HG03521 (cell line): ENCODE data around the gene CPT1B.

Source experiments
- ATAC-seq: cut with Tn5 transposase; IDR thresholded peaks from one replicate; pipeline ENCODE4 v1.9.1; 2021; ENCODE audit warnings: mild to moderate bottlenecking, moderate library complexity; ENCODE audit not compliant: unreplicated experiment

Gene CPT1B

DNA sequence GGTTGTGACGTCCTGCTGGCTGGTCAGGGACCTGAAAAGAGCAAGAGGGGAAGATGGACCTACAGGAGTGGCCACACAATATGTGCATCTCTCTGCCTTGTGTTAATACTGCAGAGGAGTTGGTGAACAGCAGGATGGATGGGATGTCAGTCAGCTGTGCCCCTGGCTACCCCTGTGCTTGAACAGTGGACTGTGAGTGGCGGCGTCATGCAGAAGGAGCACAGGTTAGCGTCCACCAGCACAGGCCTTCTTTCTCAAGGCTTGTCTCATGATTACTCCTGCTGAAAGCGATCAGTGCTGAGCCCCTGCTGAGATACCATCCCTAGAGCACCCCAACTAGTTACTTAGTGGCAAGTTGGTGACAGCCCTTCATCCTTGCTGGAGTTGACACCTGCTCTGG is 8.2 kb upstream of the CPT1B start:
- ATAC-seq, result no peak

DNA sequence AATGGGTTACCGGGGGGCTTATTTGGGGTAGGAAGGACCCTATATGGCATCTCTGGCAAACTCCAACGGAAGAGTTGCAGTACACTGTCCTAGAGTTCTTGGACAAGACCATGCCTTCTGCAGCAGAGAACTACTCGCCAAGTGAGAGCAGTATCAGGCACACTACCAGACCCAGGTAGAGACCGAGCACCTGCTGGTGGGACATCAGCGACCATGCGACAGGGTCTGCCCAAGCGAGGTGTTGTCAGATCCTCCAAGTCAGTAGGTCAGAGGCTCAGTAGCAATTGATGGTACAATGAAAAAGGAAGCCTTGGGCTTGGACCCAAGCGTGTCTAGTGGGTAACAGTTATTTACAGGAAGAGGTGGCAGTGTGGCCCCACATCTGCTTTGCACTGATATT is 7.6 kb upstream of the CPT1B start:
- no peak for ATAC-seq

DNA sequence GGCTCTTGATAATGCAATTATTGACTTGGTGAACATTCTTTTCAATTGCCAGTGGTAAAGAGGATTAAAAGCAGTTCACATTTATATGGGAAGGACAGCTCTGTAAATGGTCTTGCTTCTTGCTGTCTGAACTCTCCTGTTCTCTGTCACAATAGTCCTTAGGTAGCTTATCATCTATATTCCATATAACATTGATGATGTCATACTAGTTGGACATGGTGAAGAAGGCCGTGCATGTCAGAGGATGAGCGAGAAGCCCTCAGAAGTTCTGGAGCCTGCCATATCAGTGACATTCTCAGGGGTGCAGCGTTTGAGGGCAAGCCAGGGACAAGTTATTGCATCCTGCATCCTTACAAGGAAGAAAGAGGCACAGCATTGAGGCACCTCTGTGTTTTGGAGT is 7.0 kb upstream of the CPT1B start:
- ATAC-seq, result no peak

DNA sequence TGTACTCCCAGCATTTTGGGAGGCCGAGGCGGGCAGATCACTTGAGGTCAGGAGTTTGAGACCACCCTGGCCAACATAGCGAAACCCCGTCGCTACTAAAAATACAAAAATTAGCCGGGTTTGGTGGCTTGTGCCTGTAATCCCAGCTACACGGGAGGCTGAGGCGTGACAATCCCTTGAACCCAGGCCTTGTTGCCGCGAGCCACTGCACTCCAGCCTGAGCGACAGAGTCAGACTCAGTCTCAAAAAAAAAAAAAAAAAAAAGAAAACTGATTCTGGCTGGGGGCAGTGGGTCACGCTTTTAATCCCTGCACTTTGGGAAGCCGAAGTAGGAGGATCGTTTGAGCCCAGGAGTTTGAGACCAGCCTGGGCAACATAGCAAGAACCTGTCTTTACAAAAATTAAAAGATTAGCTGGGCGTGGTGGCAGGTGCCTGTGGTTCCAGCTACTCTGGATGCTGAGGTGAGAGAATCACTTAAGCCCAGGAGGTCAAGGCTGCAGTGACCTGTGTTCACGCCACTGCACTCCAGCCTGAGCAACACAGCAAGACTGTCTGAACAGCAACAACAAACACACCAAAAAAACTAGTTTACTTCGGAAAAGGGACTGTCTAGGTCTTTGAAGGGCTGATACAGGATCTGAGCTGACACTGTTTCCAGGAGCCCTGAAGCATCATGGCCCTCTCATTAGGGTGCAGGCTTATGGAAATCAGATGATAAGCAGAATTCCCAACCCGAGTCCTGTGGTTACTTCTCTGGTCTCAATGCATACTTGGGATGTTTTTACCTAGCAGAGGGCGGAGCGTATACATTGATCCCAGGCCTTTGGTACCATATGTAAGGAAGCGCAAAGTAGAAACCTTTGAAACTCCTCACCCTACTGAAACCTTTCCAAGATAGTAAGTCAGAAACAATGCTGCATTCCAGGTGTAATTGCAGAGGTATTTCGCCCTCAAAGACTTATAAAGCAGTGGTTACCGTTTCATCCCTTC is 6.2 kb upstream of the CPT1B start:
- no peak for ATAC-seq

DNA sequence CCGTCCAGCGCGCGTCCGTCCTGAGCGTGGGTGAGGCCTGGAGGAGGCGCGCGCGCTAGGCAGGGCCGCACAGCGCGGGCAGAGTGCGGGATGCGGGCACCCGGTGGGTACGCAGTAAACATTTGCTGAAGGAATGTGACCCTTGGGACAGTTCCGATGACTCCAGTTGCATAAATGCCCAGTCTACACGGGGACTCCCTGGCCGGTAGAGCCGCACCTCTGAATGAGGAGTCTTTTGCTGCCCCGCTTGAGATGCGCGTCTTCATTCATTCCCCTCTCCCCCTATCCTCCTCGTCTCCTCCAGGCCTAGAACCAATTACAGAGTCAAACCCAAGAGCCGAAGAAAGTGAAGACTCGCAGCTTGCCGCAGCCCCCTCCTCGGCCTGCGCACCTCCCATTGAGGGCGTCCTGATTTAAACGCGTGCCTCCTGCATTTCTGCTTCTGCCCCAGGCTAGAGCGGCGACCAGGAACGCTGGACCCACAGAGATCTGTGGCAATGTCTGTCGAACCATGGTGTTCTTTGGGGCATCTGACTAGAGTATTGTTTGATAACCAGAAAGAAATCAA is 5.2 kb upstream of the CPT1B start:
- ATAC-seq, result peak; percentile 24

DNA sequence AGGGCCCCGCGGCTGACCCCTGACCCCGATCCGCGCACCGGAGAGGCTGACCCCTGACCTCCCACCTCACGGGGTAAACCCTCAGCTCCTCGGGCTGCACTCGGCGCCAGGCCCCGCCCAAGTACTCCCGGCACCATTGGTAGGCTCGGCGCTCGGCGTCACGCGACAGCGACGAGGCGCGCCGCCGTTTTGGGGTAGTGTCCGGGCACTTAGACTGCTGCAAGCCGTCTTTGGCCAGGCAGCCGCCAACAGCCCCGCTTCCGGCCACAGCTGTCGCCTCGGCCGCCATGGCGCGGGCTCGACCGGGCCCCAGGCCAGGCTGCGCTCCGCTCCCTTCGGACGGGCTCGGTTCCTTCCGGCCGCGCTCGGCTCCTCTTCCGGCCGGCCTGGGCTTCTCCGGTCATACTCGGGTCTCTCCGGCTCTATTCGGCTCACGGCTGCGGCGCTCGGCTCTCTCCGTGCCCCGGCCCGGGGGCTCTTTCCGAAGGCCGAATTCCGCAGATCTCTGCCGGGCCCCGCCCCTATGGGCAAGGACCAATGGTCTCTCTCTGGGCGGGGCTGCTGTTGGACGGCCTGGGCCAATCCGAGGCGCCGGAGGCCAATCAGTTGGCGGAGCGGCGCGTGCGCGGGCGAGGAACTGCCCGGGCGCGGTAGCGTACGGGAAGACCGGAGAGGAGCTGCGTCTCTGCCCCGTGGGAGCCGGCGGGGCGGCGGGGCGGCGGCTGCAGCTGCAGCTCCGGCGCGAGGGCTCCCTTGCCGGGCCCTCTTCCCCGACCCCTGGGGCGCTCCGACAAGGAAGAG is 4.5 kb upstream of the CPT1B start, which contains the start of gene CHKB:
TSS of gene CHKB (minus strand) at position 357 of the 801 bp plus-strand sequence. CDS start at position 289, 68 bp downstream.
- ATAC-seq, result peak; percentile 87

DNA sequence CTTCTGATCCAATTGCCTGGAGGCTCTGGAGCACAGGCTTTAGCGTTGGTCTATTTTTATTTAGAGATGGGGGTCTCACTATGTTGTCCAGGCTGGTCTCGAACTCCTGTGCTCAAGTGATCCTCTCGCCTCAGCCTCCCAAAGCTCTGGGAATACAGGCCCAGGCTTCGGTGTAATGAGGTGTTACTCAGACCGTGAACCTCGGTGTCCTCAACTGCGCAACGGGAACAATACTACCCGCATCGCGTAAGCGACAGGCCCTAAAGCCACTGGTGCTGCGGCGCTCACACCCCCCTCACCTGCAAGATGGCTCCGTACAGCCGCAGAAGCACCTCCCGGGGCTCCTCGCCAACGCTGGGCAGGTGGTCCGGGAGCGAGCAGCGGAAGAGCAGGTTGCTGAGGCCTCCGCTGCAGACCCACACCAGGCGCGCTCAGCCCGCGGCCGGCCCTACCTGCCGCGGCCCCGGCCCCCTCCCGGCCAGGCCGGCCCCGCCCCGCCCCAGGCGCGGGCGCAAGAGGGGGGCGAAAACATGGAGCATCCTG is 3.8 kb upstream of the CPT1B start:
- no peak for ATAC-seq

DNA sequence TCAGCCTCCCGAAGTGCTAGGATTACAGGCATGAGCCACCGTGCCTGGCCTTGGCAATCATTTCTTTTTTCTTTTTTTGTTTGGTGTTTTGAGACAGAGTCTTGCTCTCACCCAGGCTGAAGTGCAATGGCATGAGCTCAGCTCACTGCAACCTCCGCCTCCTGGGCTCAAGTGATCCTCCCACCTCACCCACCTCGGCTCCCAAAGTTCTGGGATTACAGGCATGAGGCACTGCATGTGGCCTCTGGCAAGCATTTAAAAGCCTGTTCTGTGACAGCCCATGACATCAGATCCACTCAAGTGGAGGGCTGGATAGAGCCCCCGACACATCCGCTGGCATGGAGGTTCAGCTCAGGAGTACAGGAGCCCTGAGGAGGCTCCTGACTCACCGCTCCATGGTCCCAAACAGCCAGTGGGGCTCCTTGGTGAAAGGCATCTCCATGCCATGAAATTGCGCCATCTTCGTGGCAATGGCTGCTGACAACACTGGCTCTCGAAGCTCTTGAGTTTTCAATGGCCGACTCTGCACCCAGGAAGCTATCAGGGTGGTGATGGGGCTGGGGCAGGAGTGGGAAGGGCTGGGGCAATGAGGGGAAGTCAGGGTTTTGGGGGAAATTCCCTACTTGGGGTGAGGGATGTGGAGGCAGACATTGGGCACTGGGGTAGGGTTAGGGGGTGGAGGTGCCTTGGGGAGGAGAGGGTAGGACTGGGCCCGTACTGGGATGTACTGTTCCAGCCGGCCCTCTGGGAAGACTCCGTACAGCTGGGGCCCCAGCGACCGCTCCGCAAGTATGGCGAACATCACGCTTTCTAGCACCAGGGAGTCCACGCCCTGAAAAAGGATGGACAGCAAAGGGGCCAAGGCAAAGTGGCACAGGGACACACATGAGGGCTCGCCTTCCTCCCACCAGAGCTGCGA is 3.1 kb upstream of the CPT1B start:
- no peak for ATAC-seq

DNA sequence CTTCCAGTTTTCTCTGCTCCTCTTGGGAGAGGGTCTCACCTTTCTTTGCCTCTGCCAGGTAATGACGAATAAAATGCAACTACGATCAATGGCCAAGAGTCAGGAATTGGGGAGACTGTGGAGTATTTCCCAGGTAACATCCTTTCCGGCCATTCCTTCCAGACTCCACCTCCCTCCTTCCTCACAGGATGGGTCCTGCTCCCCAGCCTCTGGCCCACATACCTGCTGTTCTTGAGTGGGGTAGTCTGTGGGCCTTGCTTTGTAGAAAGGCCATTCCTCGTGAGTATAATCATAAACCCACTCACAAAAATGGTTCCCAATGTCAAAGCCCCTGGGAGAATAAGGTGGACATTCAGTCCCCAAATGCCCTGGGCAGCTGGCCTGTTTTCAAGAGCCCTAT is 1.5 kb upstream of the CPT1B start:
- ATAC-seq, result no peak

DNA sequence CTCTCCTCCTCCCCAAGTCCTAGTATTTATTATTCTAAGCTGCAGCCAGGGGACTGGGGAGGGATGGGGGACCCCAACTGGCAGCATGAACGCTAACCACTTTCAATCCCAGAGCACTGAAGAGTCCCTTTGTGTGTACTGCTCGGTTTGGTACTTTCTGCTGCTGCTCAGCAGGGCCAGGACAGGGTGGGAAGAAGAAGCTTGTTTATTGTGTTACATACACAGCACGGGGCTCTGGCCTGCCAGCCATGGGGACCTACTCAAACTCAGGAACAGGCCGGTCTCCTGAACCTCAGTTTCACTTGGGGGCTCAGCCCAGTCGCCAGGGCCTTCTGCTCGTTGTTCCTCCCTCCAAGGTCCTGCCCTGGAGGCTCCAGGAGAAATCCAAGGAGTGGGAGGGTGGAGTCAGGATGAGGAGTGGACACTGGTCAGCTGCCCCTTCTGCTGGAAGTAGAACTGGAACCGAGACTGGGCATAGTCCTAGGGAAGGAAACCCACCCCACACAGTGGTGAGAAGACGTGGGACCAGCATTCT is 616 bp upstream of the CPT1B start:
- ATAC-seq, result no peak

DNA sequence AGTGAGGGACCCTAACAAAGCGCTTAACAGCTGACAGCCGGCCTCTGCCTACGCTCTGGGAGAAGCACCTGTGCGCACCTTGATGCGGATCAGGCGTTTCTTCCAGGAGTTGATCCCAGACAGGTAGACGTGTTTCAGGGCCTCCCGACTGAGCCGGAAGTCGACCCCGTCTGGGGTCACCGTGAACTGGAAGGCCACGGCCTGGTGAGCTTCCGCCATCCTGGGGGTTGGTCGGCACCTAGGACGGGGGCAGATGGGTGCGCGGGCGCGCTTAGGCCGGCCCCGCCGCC is 585 bp downstream of the CPT1B start:
- ATAC-seq, result no peak

DNA sequence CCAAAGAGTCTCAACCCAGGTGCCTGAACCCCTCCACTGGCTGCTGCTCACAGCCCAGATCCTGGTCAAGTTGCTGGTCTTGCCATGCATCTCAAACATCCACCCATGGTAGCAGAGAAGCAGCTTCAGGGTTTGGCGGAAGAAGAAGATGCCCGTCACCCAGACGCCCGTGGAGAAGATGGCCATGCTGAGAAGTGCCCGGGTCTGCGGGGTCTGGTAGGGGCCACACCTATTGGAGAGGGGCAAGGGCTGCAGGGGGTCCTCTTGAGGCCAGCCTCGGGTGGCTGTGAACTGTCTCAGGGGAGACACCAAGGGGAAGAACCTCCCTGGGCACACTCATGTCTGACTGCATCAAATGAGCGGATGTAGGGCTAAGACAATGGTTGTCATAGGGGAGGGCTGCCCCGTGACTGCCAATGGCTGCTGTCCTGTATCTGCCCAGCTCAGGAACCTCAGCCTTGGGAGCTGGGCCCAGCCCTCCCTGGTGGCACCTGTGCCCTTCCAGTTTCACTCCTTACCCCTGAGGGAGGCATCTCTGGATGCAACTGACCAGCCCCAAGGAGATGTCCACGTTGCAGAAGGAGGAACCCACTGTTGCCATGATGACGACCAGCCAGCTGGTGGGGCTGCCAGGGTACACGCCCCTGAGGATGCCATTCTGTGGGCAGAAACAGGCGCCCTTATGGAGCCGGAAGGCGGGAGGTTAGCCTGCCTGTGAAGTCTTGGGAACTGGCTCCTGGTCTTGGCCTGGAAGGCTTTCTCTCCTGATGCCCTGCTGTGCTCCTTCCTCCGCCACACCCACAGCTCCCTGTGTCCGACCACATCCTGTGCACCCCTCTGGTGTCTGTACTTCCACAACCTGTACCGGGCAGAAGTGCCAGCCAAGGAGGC is 1.2 kb downstream of the CPT1B start:
- ATAC-seq, result no peak

DNA sequence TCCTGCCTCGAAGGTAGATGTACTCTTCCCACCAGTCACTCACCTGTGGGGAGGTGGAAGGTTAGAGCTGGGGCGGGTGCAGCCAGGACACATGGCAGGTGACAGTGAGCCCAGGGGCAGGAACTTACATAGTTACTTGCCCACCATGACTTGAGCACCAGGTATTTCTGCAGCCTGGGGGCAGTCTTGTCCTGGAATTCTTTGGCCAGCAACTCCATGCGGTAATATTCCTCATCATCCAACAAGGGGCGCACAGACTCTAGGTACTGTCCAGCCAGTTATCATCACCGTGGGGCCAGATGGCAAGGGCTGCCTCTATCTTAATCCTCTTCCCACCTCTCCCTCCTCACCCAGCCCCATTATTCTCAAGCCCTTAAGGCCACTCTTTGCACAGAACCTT is 2.2 kb downstream of the CPT1B start:
- no peak for ATAC-seq

DNA sequence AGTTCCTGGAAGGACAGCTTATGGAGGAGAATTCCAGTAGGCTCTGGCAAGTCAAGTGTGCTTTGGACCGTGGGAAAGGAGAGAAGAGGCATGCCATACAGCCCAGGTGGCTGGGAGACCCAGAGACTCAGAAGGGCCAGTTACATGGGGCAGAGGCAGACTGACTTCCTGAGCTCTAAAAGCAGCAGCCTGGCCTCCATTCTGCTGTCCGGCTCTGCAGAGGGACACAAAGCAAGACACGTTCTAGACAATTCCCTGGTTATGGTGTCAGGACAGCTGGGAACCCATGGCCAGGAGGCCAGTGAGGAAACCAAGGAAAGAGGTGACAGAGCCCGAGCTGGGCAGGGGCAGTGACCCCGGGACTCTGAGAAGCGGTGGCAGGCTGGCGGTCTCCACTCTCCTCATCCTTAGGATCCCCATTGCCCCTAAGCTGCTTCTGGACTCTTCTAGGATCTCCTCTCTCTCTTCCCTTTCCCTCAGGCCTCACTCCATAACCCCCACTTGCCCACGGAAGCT is 2.7 kb downstream of the CPT1B start:
- ATAC-seq, result no peak

DNA sequence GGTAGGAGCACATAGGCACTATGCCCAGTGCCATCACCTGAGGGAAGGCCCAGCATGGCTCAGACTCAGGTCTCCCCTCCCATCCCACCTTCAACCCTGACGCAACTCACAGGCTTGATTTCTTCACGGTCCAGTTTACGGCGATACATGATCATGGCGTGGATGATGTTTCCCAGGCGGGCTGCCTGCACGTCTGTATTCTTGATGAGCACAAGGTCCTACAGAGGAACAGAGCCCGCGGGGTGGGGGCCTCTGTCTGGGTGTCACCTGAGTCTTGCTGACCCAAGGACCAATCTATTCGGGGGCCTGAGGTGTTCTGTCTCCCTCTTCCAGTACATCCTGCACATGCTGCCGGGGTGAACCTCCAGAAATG is 3.9 kb downstream of the CPT1B start:
- no peak for ATAC-seq

DNA sequence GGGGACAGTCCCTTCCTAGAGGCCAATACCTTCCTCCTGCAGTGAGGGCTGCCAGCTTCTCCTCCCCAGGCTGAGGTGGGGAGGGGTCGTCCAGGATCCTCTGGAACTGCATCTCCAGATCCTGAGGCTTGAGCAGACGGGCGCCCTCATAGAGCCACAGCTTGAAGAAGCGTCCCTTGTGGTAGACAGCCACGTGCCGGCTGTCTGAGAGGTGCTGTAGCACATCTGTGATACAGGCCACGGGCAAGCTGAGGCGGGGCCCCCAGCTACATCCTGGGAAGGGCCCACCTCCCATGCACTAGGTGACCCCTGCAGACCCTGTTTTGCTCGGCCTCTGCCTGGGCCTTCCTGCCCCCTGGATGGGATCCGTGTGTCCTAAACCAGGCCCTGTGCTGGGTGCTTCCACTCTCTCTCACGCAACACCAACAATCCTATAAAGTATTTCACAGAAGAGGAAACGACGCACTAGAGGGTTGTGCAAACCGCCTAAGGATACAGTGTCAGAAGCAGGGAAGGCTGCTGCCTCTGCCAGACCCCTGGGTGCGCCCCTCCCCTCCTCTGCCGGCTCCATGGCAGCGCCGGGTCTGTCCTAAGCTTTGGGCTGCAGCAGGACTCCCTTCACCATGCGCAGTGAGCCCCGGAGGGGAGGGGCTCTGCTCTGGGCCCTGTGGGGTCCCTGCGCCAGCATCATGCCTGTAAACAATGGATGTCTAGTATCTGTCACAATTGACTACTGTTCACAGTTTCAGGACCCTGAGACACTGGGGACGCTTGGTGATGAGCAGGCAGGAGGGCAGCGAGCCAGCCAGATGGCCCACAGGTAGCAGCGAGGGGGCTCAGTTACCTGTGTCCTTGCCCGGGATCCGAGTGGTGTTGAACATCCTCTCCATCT is 4.5 kb downstream of the CPT1B start:
- ATAC-seq, result no peak

DNA sequence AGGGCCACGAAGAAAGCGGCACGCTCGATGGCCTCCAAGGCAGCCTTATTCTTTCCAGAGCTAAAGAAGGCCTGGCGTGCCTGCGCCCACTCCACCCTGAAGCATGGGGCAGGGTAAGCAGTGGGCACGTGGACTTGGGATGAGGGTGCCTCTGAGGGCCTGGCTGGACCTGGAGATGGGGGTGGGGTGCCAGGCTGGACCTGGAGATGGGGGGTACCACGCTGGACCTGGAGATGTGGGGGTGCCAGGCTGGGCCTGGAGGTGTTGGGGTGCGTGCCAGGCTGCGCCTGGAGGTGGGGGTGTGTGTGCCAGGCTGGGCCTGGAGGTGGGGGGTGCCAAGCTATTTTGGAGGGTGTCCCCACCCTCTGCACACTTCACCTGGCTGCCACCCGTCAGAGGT is 5.3 kb downstream of the CPT1B start:
- no peak for ATAC-seq
